Measurements from ENCODE around the gene FRMD4B. TPM values are rescaled to one million over a fixed set of nuclear protein-coding genes. Genes with fewer than 3 reads are reported as not detected.

FRMD4B gene
- total and polyA plus RNA-seq, 2 donors from 2014 or later = 11.8 to 50.5 TPM

DNA sequence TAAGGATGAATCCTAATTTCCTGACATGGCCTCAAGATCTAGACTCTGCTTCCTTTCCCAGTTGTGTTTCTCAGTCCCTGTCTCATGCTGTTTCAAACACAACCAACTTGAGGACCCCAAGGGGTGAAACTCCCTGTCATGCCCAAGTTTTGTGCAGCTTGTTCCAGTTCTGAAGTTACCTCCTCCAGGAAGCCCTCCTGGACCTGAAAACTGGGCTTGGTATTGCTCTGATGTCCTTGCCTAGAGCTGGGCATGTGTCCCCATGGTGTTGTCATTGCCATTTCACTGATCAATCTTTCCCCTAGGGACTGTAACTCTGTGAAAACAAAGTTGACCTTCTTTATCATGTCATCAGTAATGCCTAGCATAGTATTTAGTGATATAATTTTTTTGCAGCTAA lies 257.4 kb downstream of the FRMD4B start:
- Histone ChIP-seq H3K4me3 (ENCODE audit: low read length in 3 of 3) (no peak overlapping the region), H3K9me3 (ENCODE audit: control insufficient read depth in 2 of 3, insufficient read depth in 1 of 3, low read length in 3 of 3) (no peaks in the 10 kb centered on the region), H3K4me1 (ENCODE audit: control insufficient read depth in 2 of 3, insufficient read depth in 2 of 3, low read depth in 1 of 3, low read length in 3 of 3) (no peaks in the 10 kb centered on the region), H3K9ac (ENCODE audit: low read length in 3 of 3) (no peak overlapping the region), H3K27me3 (ENCODE audit: control insufficient read depth, insufficient read depth, low read length) (no peaks in the 10 kb centered on the region), H3K27ac (ENCODE audit: low read depth in 2 of 2, low read length in 2 of 2) (no peak overlapping the region), H3K36me3 (ENCODE audit: control insufficient read depth in 2 of 3, insufficient read depth in 3 of 3, low read length in 3 of 3) (no peaks in the 10 kb centered on the region)
- FAIRE-seq (no peak), DNase-seq (no peak)
- intact Hi-C loops (cut with DNase I) = no loop called here
- TF ChIP-seq, protein P1, sequence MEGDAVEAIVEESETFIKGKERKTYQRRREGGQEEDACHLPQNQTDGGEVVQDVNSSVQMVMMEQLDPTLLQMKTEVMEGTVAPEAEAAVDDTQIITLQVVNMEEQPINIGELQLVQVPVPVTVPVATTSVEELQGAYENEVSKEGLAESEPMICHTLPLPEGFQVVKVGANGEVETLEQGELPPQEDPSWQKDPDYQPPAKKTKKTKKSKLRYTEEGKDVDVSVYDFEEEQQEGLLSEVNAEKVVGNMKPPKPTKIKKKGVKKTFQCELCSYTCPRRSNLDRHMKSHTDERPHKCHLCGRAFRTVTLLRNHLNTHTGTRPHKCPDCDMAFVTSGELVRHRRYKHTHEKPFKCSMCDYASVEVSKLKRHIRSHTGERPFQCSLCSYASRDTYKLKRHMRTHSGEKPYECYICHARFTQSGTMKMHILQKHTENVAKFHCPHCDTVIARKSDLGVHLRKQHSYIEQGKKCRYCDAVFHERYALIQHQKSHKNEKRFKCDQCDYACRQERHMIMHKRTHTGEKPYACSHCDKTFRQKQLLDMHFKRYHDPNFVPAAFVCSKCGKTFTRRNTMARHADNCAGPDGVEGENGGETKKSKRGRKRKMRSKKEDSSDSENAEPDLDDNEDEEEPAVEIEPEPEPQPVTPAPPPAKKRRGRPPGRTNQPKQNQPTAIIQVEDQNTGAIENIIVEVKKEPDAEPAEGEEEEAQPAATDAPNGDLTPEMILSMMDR (IDR thresholded peaks at IDR 0.05; ENCODE audit: borderline replicate concordance, extremely low read depth, insufficient read depth) = no peak

DNA sequence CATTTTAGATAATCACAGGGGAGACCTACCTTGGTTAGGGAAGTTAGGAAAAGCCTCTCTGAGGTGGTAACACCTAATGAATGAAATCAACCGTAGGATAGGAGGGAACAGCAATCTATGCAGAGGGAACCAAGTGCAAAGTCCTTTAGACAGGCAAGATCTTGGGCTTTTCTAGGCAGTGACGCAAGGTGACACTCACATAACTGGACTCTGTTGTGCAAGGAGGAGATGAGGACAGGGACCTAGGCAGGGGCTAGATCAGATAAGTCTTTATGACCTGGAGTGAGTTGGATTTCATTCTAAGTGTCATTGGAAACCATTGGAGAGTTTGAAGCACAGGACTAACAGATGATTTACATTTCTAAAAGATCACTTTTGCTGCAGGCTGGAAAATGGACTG lies 258.9 kb downstream of the FRMD4B start:
- H3K27ac ChIP-seq (ENCODE audit: low read depth in 2 of 2, low read length in 2 of 2) = no peak overlapping the region
- no peak for FAIRE-seq
- no peaks in the 10 kb centered on the region for H3K4me1 ChIP-seq (ENCODE audit: control insufficient read depth in 2 of 3, insufficient read depth in 2 of 3, low read depth in 1 of 3, low read length in 3 of 3)
- no peaks in the 10 kb centered on the region for H3K9me3 ChIP-seq (ENCODE audit: control insufficient read depth in 2 of 3, insufficient read depth in 1 of 3, low read length in 3 of 3)
- no peaks in the 10 kb centered on the region for H3K27me3 ChIP-seq (ENCODE audit: control insufficient read depth, insufficient read depth, low read length)
- intact Hi-C loops (cut with DNase I) = no loop called here
- H3K36me3 ChIP-seq (ENCODE audit: control insufficient read depth in 2 of 3, insufficient read depth in 3 of 3, low read length in 3 of 3) = no peaks in the 10 kb centered on the region
- no peak overlapping the region for H3K4me3 ChIP-seq (ENCODE audit: low read length in 3 of 3)
- H3K9ac ChIP-seq (ENCODE audit: low read length in 3 of 3) = no peak overlapping the region
- TF ChIP-seq, protein P1 (IDR thresholded peaks at IDR 0.05; ENCODE audit: borderline replicate concordance, extremely low read depth, insufficient read depth) = no peak
- DNase-seq = no peak

DNA sequence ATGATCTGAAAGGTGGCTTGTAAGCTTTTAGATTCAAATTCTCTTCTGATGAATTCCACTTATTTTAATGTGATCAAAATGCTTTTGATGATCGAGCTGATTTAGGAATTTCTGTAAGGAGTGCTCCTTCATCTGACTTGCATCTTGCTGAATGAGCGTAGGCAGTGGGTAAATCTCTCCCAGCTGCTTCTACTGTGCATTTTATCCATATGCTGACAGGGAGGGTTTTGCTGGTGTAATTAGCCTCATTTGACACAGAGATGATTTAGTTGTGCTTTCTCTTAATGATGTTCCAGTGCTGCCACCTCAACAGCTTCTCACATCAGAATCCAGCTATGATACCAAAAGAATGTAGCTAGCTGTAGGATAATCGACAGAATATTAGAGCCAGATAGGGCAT lies 259.7 kb downstream of the FRMD4B start:
- FAIRE-seq = no peak
- H3K4me3 ChIP-seq (ENCODE audit: low read length in 3 of 3) = no peak overlapping the region

More for the DNA sequence above, 259.7 kb downstream of the FRMD4B start:
- no peak for DNase-seq
- H3K27me3 ChIP-seq (ENCODE audit: control insufficient read depth, insufficient read depth, low read length) = no peaks in the 10 kb centered on the region
- TF ChIP-seq, protein P1 (IDR thresholded peaks at IDR 0.05; ENCODE audit: borderline replicate concordance, extremely low read depth, insufficient read depth) = no peak
- H3K9ac ChIP-seq (ENCODE audit: low read length in 3 of 3) = no peak overlapping the region
- no peaks in the 10 kb centered on the region for H3K4me1 ChIP-seq (ENCODE audit: control insufficient read depth in 2 of 3, insufficient read depth in 2 of 3, low read depth in 1 of 3, low read length in 3 of 3)
- intact Hi-C loops (cut with DNase I) = no loop called here
- H3K36me3 ChIP-seq (ENCODE audit: control insufficient read depth in 2 of 3, insufficient read depth in 3 of 3, low read length in 3 of 3) = no peaks in the 10 kb centered on the region
- H3K9me3 ChIP-seq (ENCODE audit: control insufficient read depth in 2 of 3, insufficient read depth in 1 of 3, low read length in 3 of 3) = no peaks in the 10 kb centered on the region
- no peak overlapping the region for H3K27ac ChIP-seq (ENCODE audit: low read depth in 2 of 2, low read length in 2 of 2)
